GM12892 (cell line): Measurements from ENCODE around the gene ADGRG6.

Source experiments
- DNase-seq: peaks from one replicate; pipeline ENCODE4 v3.0.0; 2011; ENCODE audit not compliant: insufficient read length
- FAIRE-seq: peaks from 2 replicates; lab custom pipeline; 2011; peaks lifted over from hg19 to GRCh38; lab: Jason Lieb, UNC
- POLR2A ChIP-seq: IDR thresholded peaks from 2 replicates; pipeline ENCODE4 v1.6.1; 2011; ENCODE audit warnings: low read depth, low read length, control low read depth
- POLR2AphosphoS5 ChIP-seq: IDR thresholded peaks from 2 replicates; pipeline ENCODE4 v1.6.1; 2011; ENCODE audit warnings: low read depth, low read length, control low read depth
- TAF1 ChIP-seq: IDR thresholded peaks from 2 replicates; pipeline ENCODE4 v1.6.1; 2011; ENCODE audit warnings: low read depth, mild to moderate bottlenecking, control low read depth, low read length, borderline replicate concordance

ADGRG6 gene

GRCh38 chr6:142476452-142476851 lies 174.6 kb downstream of the ADGRG6 start:
- no peak for TF ChIP-seq POLR2A
- no peak for TF ChIP-seq POLR2AphosphoS5
- no peak for TF ChIP-seq TAF1
- FAIRE-seq = no peak

GRCh38 chr6:142478117-142478516 lies 176.3 kb downstream of the ADGRG6 start:
- FAIRE-seq (no peak), DNase-seq (no peak)
- TF ChIP-seq TAF1 (no peak), POLR2A (no peak), POLR2AphosphoS5 (no peak)

More at GRCh38 chr6:142476452-142476851, 174.6 kb downstream of the ADGRG6 start:
- DNase-seq = no peak

- FAIRE-seq (no peak), DNase-seq (no peak)
- TF ChIP-seq POLR2AphosphoS5 = no peak
- TF ChIP-seq TAF1 = no peak
- no peak for TF ChIP-seq POLR2A
These were observed 179.7 kb downstream of the ADGRG6 start for GRCh38 chr6:142481466-142481865.

GRCh38 chr6:142482249-142482648 lies 180.4 kb downstream of the ADGRG6 start:
- TF ChIP-seq POLR2AphosphoS5 (no peak), POLR2A (no peak), TAF1 (no peak)
- DNase-seq (no peak), FAIRE-seq (no peak)

GRCh38 chr6:142482974-142483373 lies 181.2 kb downstream of the ADGRG6 start:
- FAIRE-seq = no peak
- DNase-seq = no peak
- TF ChIP-seq TAF1 = no peak
- TF ChIP-seq POLR2A = no peak
- no peak for TF ChIP-seq POLR2AphosphoS5

GRCh38 chr6:142485256-142485655 lies 183.4 kb downstream of the ADGRG6 start:
- no peak for FAIRE-seq
- TF ChIP-seq POLR2AphosphoS5 = no peak
- no peak for TF ChIP-seq POLR2A
- TF ChIP-seq TAF1 = no peak
- no peak for DNase-seq

- TF ChIP-seq TAF1 (no peak), POLR2AphosphoS5 (no peak), POLR2A (no peak)
- no peak for DNase-seq
- FAIRE-seq = no peak
These were observed 188.2 kb downstream of the ADGRG6 start for GRCh38 chr6:142489722-142490610.
